Lung (tissue), 12 donors: ENCODE data around the gene SOAT2. TPM values are rescaled to one million over a fixed set of nuclear protein-coding genes. Genes with fewer than 3 reads are reported as not detected.

Source experiments
- ATAC-seq: fragments of 200-7000 bp; cut with Tn5 transposase; one replicate; pipeline ENCODE4 v1.9.1; 2020; ENCODE audit warnings: moderate number of reproducible peaks; ENCODE audit not compliant: insufficient read depth, low FRiP score
- DNase-seq, 3 donors: peaks; one replicate each; pipeline ENCODE4 v3.0.0-alpha.2; 2013 to 2017
- H3K27ac ChIP-seq, 2 donors: one replicate each; pipeline ENCODE4 v1.5.1; 2013; ENCODE audit warnings: mild to moderate bottlenecking in 2 of 2, moderate library complexity in 2 of 2, control low read depth in 1 of 2, inconsistent platforms in 1 of 2, low read depth in 1 of 2, low read length in 1 of 2
- H3K27me3 ChIP-seq, 3 donors: one replicate each; pipeline ENCODE4 v1.5.1; 2013; ENCODE audit warnings: low read length in 2 of 3; ENCODE audit not compliant: control insufficient read depth in 3 of 3, insufficient read depth in 3 of 3
- H3K36me3 ChIP-seq, 4 donors: one replicate each; pipeline ENCODE4 v1.5.1; 2013; ENCODE audit warnings: low read length in 4 of 4, mild to moderate bottlenecking in 1 of 4, moderate library complexity in 1 of 4; ENCODE audit not compliant: control insufficient read depth in 4 of 4, insufficient read depth in 4 of 4
- H3K4me1 ChIP-seq, 5 donors: one replicate each; pipeline ENCODE4 v1.5.1; 2013; ENCODE audit warnings: low read length in 5 of 5, mild to moderate bottlenecking in 2 of 5, moderate library complexity in 1 of 5; ENCODE audit not compliant: control insufficient read depth in 5 of 5, insufficient read depth in 5 of 5
- H3K4me3 ChIP-seq: one replicate; pipeline ENCODE4 v1.5.1; 2013; ENCODE audit warnings: mild to moderate bottlenecking, control low read depth, moderate library complexity
- H3K9ac ChIP-seq, 2 donors: one replicate each; pipeline ENCODE4 v1.5.1; 2013; ENCODE audit warnings: low read length in 2 of 2, control low read depth in 1 of 2; ENCODE audit not compliant: insufficient read depth in 1 of 2
- H3K9me3 ChIP-seq, 4 donors: one replicate each; pipeline ENCODE4 v1.5.1; 2013; ENCODE audit warnings: low read length in 3 of 4, mild to moderate bottlenecking in 1 of 4, moderate library complexity in 1 of 4; ENCODE audit not compliant: control insufficient read depth in 4 of 4, insufficient read depth in 3 of 4
- CTCF ChIP-seq: IDR thresholded peaks from 2 replicates; pipeline ENCODE4 v1.5.1; 2012; ENCODE audit warnings: mild to moderate bottlenecking; ENCODE audit errors: control extremely low read depth, extremely low read depth
- WGBS, 2 donors: extraction: QIAGEN DNeasy Blood & Tissue Kit; methylation state at CpG; one replicate each; pipeline ENCODE4 v1.1.7; 2013; 5-methylcytosine and 5-hydroxymethylcytosine counted together
- polyA plus RNA-seq, 2 donors: library from polyadenylated mRNA; stranded (reverse); fragments of 200-250 nt; gene quantifications; one replicate each; pipeline ENCODE4 v1.2.1, GENCODE V29; 2013
- total RNA-seq, 2 donors: library from RNA; depleted of rRNA in 1 of 2; stranded (reverse); fragments of >200 nt in 1 of 2; gene quantifications; one replicate each; pipeline ENCODE4 v1.2.1, GENCODE V29; 2014 to 2021
- donor health status: control.
- donor health status: control.
- donor health status: Bipolar disorder and iron deficiency.
- donor health status: healthy.
- donor health status: DM: yes; HTN: yes; CAD: no.

Gene SOAT2
- total and polyA plus RNA-seq, 4 donors = 0.06 to 0.21 (median 0.10) TPM; not detected in 1

GRCh38 chr12:53058674-53059433 is 44.4 kb upstream of the SOAT2 start:
- ATAC-seq (no peak), DNase-seq (no peak)
- H3K9me3 ChIP-seq = no peaks in the 10 kb centered on the region
- 87 to 91% methylated on average over 35 of the region's 35 CpGs for WGBS, 2 donors
- no peak overlapping the region for H3K4me3 ChIP-seq
- TF ChIP-seq CTCF = no peak
- no peak overlapping the region for H3K9ac ChIP-seq
- H3K36me3 ChIP-seq = peaks cover 0 to 69% (median 61%) of the 10 kb centered on the region in 4 donors
- H3K27me3 ChIP-seq = no peaks in the 10 kb centered on the region
- no peak overlapping the region for H3K27ac ChIP-seq
- H3K4me1 ChIP-seq = peaks cover 0 to 27% (median 15%) of the 10 kb centered on the region in 5 donors

GRCh38 chr12:53059434-53060063 is 43.7 kb upstream of the SOAT2 start:
- no peaks in the 10 kb centered on the region for H3K27me3 ChIP-seq
- no peak for DNase-seq
- no peak overlapping the region for H3K27ac ChIP-seq
- no peak for TF ChIP-seq CTCF
- H3K4me3 ChIP-seq = no peak overlapping the region
- ATAC-seq = no peak
- 93 to 96% methylated on average over 24 of the region's 24 CpGs for WGBS, 2 donors
- H3K4me1 ChIP-seq = peaks cover 0 to 24% (median 11%) of the 10 kb centered on the region in 5 donors
- peaks cover 0 to 74% (median 64%) of the 10 kb centered on the region in 4 donors for H3K36me3 ChIP-seq
- no peak overlapping the region for H3K9ac ChIP-seq
- no peaks in the 10 kb centered on the region for H3K9me3 ChIP-seq

- no peak overlapping the region for H3K4me3 ChIP-seq
- peak overlapping the region in 1 of 2 donors; percentile 43 for H3K27ac ChIP-seq
- no peak for TF ChIP-seq CTCF
- ATAC-seq (no peak), DNase-seq (no peak)
- H3K36me3 ChIP-seq = peaks cover 0 to 78% (median 62%) of the 10 kb centered on the region in 4 donors
- H3K4me1 ChIP-seq = peaks cover 0 to 20% (median 11%) of the 10 kb centered on the region in 5 donors
- H3K9ac ChIP-seq = no peak overlapping the region
- no peaks in the 10 kb centered on the region for H3K27me3 ChIP-seq
- 86 to 88% methylated on average over 17 of the region's 17 CpGs for WGBS, 2 donors
- H3K9me3 ChIP-seq = no peaks in the 10 kb centered on the region
Observed at GRCh38 chr12:53060064-53060720, 43.1 kb upstream of the SOAT2 start.
